ENCODE data around the gene PLK5. TPM values are rescaled to one million over a fixed set of nuclear protein-coding genes. Genes with fewer than 3 reads are reported as not detected.

PLK5 gene
- total RNA-seq, 2 experiments from 2014 or later, result not detected

DNA sequence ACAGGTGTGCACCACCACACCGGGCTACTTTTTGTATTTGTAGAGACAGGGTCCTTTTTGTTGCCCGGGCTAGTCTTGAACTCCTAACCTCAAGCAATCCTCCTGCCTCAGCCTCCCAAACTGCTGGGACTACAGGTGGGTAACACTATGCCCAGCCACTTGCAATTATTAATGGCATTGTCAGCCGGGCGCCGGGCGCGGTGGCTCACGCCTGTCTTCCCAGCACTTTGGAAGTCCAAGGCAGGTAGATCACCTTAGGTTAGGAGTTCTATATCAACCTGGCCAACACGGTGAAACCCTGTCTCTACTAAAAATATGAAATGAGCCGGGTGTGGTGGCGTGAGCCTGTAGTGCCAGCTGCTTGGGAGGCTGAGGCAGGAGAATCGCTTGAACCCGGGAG lies 47.0 kb downstream of the PLK5 start:
- Mint-ChIP-seq H3K4me3 (no peak overlapping the region), H3K9me3 (no peaks in the 10 kb centered on the region), H3K27me3 (peaks cover 15% of the 10 kb centered on the region), H3K36me3 (peaks cover under 1% of the 10 kb centered on the region), H3K4me1 (peaks cover 2% of the 10 kb centered on the region), H3K27ac (no peak overlapping the region)
- POLR2A ChIA-PET, result interaction anchor here (0.6 kb wide), 1 partner anchor 81 kb away, joined by 3 read pairs; no protein-coding TSS in a partner anchor
- no peak for ATAC-seq (ENCODE audit: low read depth)
- DNase-seq, result no peak

GRCh38 chr19:1571358-1571757 lies 47.5 kb downstream of the PLK5 start:
- Mint-ChIP-seq H3K4me3 (no peak overlapping the region), H3K36me3 (peaks cover 2% of the 10 kb centered on the region), H3K9me3 (no peaks in the 10 kb centered on the region), H3K4me1 (peaks cover 2% of the 10 kb centered on the region), H3K27me3 (peaks cover 15% of the 10 kb centered on the region), H3K27ac (no peak overlapping the region)
- DNase-seq (no peak), ATAC-seq (ENCODE audit: low read depth) (no peak)
- POLR2A ChIA-PET, result no interaction called here

- POLR2A ChIA-PET, result interaction anchor here (0.6 kb wide), 1 partner anchor 11 kb away, joined by 3 read pairs; no protein-coding TSS in a partner anchor
- Mint-ChIP-seq H3K4me3 (no peak overlapping the region), H3K9me3 (no peaks in the 10 kb centered on the region), H3K4me1 (peaks cover 2% of the 10 kb centered on the region), H3K27ac (no peak overlapping the region), H3K27me3 (peaks cover 15% of the 10 kb centered on the region), H3K36me3 (peaks cover 2% of the 10 kb centered on the region)
- ATAC-seq (ENCODE audit: low read depth) (no peak), DNase-seq (no peak)
Measured at GRCh38 chr19:1572795-1573194, 48.9 kb downstream of the PLK5 start.

GRCh38 chr19:1574354-1575136 lies 50.7 kb downstream of the PLK5 start:
- ATAC-seq (ENCODE audit: low read depth) (no peak), DNase-seq (no peak)
- Mint-ChIP-seq H3K36me3 (peaks cover 2% of the 10 kb centered on the region), H3K4me3 (no peak overlapping the region), H3K27ac (no peak overlapping the region), H3K9me3 (no peaks in the 10 kb centered on the region), H3K4me1 (peaks cover 2% of the 10 kb centered on the region), H3K27me3 (peaks cover 12% of the 10 kb centered on the region)
- POLR2A ChIA-PET, result no interaction called here

DNA sequence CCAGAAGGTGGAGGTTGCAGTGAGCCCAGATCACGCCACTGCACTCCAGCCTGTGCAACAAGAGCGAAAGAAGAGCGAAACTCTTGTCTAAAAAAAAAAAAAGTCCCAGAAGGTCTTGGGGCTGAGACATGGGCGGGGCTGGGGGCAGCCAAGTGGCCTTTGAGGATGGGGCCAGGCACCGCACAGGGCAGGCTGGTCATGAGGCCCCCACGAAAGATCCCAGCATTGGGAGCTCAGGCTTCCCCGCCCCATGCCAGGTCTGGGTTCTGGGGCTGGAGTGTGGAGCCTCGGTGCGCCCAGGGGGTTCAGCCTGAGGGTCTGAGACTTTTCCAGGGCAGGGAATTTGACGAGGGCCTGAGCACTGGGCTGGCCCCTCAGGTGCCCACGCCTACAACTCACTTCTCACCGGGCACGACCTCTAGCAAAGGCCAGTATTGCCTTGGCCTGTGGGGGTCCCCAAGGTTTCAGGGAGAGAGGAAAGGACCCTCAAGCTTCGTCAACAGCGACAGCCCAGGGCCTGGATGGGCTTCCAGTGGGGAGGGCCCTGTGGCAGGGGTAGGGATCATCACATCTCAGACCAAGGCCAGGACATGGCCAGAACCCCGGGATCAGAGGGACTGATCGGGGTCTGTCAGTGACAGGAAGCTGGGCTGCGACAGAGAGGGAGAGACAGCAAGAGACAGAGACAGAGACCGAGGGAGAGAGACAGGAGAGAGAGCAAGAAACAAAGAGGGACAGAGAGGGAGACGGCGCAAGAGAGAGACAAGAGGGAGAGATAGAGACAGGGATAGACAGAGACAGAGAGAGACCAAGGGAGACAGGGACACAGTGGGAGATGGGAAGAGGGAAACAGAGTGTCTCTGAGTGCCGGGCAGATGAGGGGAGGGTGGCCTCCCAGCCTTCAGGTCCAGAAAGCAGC lies 51.7 kb downstream of the PLK5 start:
- H3K36me3 Mint-ChIP-seq, result peaks cover 2% of the 10 kb centered on the region
- H3K4me3 Mint-ChIP-seq, result no peak overlapping the region
- H3K27ac Mint-ChIP-seq, result peak overlapping the region; percentile 9
- H3K4me1 Mint-ChIP-seq, result no peaks in the 10 kb centered on the region
- DNase-seq (no peak), ATAC-seq (ENCODE audit: low read depth) (no peak)
- POLR2A ChIA-PET, result no interaction called here
- H3K27me3 Mint-ChIP-seq, result peaks cover 2% of the 10 kb centered on the region
- H3K9me3 Mint-ChIP-seq, result no peaks in the 10 kb centered on the region

- Mint-ChIP-seq H3K9me3 (no peaks in the 10 kb centered on the region), H3K27ac (no peak overlapping the region), H3K4me1 (no peaks in the 10 kb centered on the region), H3K27me3 (no peaks in the 10 kb centered on the region), H3K4me3 (no peak overlapping the region), H3K36me3 (peaks cover 2% of the 10 kb centered on the region)
- no peak for ATAC-seq (ENCODE audit: low read depth)
- POLR2A ChIA-PET, result interaction anchor here (0.5 to 1.2 kb wide), 2 partner anchors 13 to 64 kb away, joined by 3 to 4 read pairs; no protein-coding TSS in a partner anchor
- DNase-seq, result no peak
Measured at GRCh38 chr19:1576242-1577089, 52.6 kb downstream of the PLK5 start.

- DNase-seq (no peak), ATAC-seq (ENCODE audit: low read depth) (no peak)
- H3K4me1 Mint-ChIP-seq, result no peaks in the 10 kb centered on the region
- H3K27ac Mint-ChIP-seq, result no peak overlapping the region
- no peaks in the 10 kb centered on the region for H3K27me3 Mint-ChIP-seq
- H3K36me3 Mint-ChIP-seq, result peaks cover 2% of the 10 kb centered on the region
- POLR2A ChIA-PET, result interaction anchor here (0.5 to 1.2 kb wide), 2 partner anchors 12 to 63 kb away, joined by 3 to 4 read pairs; no protein-coding TSS in a partner anchor
- no peak overlapping the region for H3K4me3 Mint-ChIP-seq
- H3K9me3 Mint-ChIP-seq, result no peaks in the 10 kb centered on the region
Measured at GRCh38 chr19:1577090-1577928, 53.4 kb downstream of the PLK5 start.

GRCh38 chr19:1577929-1578618 lies 54.2 kb downstream of the PLK5 start:
- no peaks in the 10 kb centered on the region for H3K27me3 Mint-ChIP-seq
- DNase-seq (no peak), ATAC-seq (ENCODE audit: low read depth) (no peak)
- H3K4me1 Mint-ChIP-seq, result no peaks in the 10 kb centered on the region
- POLR2A ChIA-PET, result no interaction called here
- no peak overlapping the region for H3K4me3 Mint-ChIP-seq
- H3K27ac Mint-ChIP-seq, result no peak overlapping the region
- H3K9me3 Mint-ChIP-seq, result no peaks in the 10 kb centered on the region
- peaks cover 2% of the 10 kb centered on the region for H3K36me3 Mint-ChIP-seq

DNA sequence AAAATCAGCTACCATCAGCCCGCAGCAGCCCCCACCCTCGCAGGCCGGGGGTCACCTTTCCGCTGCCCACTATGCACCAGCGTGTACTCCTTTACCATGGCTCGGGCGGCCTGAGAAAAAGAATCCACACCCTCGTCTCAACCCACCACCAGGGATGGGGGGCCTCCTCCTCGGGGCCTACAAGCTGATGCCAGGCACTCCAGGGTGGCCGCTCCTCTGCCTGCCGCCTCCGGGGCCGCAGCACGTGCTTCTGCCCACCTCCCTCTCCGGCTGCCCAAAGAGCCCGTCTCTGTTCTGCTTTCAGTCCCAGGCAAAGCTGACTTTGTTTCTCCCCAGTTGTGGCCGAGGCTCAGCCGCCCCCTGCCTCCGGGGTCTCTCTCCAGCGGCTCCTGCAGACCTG lies 55.3 kb downstream of the PLK5 start:
- no peak overlapping the region for H3K4me3 Mint-ChIP-seq
- POLR2A ChIA-PET, result interaction anchor here (0.6 kb wide), 1 partner anchor 32 kb away, joined by 8 read pairs; no protein-coding TSS in a partner anchor
- no peak for ATAC-seq (ENCODE audit: low read depth)

DNA sequence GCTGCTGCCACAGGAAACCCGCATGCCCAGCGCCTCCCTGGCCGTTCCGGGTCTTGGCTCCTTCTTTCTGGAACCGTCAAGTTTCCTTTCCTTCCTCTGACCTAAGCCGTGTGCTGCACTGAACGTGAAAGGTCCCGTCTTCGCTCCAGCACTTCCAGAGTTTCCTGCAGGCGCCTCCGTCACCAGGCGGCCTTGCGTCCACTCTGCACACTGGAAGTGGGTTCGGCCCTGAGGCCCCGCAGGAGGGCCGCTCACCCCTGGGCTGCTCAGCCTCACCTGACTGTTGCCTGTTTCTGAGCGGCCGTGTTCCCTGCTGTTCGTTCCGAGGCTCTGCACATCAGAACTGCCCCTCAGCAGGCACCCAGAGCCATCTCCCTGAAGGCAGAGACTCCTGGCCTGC lies 56.5 kb downstream of the PLK5 start:
- Mint-ChIP-seq H3K4me3 (no peak overlapping the region), H3K27ac (no peak overlapping the region), H3K9me3 (no peaks in the 10 kb centered on the region), H3K4me1 (no peaks in the 10 kb centered on the region), H3K36me3 (peaks cover 2% of the 10 kb centered on the region), H3K27me3 (no peaks in the 10 kb centered on the region)
- ATAC-seq (ENCODE audit: low read depth) (no peak), DNase-seq (no peak)
- POLR2A ChIA-PET, result no interaction called here

More for the DNA sequence above, 55.3 kb downstream of the PLK5 start:
- Mint-ChIP-seq H3K4me1 (no peaks in the 10 kb centered on the region), H3K27me3 (no peaks in the 10 kb centered on the region), H3K27ac (no peak overlapping the region), H3K9me3 (no peaks in the 10 kb centered on the region), H3K36me3 (peaks cover 2% of the 10 kb centered on the region)
- no peak for DNase-seq

- POLR2A ChIA-PET, result interaction anchor here (1.6 kb wide), 1 partner anchor 10 kb away, joined by 5 read pairs; no protein-coding TSS in a partner anchor
- Mint-ChIP-seq H3K4me1 (no peaks in the 10 kb centered on the region), H3K9me3 (no peaks in the 10 kb centered on the region), H3K4me3 (no peak overlapping the region), H3K27ac (no peak overlapping the region), H3K27me3 (no peaks in the 10 kb centered on the region), H3K36me3 (no peaks in the 10 kb centered on the region)
- no peak for DNase-seq
- no peak for ATAC-seq (ENCODE audit: low read depth)
Measured at GRCh38 chr19:1580957-1581356, 57.1 kb downstream of the PLK5 start.

- POLR2A ChIA-PET, result interaction anchor here (1.6 kb wide), 1 partner anchor 9 kb away, joined by 5 read pairs; no protein-coding TSS in a partner anchor
Measured at GRCh38 chr19:1582201-1582600, 58.3 kb downstream of the PLK5 start.

More at GRCh38 chr19:1582201-1582600, 58.3 kb downstream of the PLK5 start:
- Mint-ChIP-seq H3K9me3 (no peaks in the 10 kb centered on the region), H3K27ac (no peak overlapping the region), H3K4me1 (no peaks in the 10 kb centered on the region), H3K27me3 (no peaks in the 10 kb centered on the region), H3K4me3 (no peak overlapping the region), H3K36me3 (no peaks in the 10 kb centered on the region)
- DNase-seq, result no peak
- no peak for ATAC-seq (ENCODE audit: low read depth)

Measured in activated naive CD8-positive, alpha-beta T cell treated with anti-CD3 and anti-CD28 coated beads, Interleukin-2, amount 10 ng/mL, durations not matched to agents 7 days and 5 days (primary cell).